GM21717 (cell line): ENCODE measurements around the gene C15orf61.
A peak's percentile ranks its signal among the peaks of the same experiment; 100 is the strongest.

Experiments used
- ATAC-seq: cut with Tn5 transposase; IDR thresholded peaks from one replicate; pipeline ENCODE4 v1.9.1; 2021; ENCODE audit warnings: mild to moderate bottlenecking, moderate library complexity; ENCODE audit not compliant: unreplicated experiment

C15orf61 gene

DNA sequence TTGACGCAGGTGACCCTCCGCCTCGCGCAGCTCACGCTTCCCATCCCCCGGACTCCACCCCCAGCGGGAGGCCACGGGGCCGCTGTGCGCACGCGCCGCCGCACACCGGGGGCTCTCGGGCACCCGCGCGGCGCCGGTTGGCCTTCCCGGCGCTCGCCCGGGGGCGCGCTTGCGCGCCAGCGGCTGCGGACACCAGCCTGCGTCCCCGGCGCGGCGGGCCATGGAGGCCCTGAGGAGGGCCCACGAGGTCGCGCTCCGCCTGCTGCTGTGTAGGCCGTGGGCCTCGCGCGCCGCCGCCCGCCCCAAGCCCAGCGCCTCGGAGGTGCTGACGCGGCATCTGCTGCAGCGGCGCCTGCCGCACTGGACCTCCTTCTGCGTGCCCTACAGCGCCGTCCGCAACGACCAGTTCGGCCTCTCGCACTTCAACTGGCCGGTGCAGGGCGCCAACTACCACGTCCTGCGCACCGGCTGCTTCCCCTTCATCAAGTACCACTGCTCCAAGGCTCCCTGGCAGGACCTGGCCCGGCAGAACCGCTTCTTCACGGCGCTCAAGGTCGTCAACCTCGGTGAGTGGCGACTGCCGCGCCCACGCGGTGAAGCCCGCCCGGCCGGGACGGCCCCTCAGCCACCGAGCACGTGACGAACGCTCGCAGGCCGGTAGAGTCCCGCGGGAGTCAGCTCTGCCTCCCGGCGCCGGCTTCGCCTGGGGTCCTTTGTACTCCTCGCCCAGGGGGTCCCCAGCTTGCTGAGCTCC, at the start of gene C15orf61:
Gene C15orf61, plus strand, starts transcription at position 103 of the 754 bp plus-strand sequence. Its CDS starts 118 bp downstream, at position 221.
- peak; percentile 63 for ATAC-seq

DNA sequence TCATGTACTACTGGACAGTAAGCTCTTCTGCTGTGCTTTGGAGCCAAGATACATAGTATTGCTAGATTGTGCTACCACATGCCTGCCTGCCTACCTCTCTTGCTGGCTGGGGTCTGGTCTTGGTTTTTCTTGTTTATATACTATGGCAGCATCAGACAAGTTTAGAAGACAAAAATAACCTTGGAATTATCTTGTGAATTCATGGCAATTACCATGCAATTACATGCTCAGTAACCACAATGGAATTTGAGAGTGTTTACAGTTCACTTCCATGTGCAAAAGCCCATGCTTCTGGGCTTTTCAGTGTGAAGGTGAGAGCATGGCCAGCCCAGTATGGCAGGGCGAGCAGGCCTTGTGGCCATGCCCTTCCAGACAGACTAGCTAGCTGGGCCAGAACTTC, 48.0 kb upstream of the C15orf61 start:
- ATAC-seq, result no peak

DNA sequence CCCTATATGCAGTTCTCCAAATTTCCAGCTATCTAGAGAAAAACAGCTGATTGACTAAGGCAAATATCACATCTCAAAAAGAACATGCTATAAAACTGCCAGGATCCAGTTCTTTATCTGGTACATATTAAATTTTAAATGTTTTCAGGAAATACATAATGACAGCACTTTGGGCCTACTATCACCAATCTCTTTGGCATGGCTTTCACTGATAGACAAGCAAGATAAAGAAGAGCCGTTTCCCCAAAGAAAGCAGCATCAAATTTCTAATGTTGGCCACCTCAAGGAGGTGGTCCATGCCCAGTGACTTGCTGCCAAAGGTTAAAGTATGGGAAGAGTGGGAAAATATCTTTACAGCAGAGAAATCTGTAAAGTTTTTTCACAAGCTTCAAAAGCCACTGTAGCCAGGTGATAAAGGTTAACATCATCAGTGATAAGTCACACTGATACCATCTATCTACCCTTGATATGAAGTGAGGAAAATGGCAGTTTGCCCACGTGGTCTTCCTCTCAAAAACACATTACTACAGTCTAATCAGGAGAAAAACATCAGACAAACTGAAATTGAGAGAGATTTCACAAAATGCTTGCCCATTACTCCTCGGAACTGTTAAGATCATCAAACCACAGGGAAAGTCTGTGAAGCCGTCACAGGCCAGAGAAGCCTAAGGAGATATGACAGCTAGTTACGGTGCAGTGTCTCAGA, 46.4 kb upstream of the C15orf61 start:
- no peak for ATAC-seq

DNA sequence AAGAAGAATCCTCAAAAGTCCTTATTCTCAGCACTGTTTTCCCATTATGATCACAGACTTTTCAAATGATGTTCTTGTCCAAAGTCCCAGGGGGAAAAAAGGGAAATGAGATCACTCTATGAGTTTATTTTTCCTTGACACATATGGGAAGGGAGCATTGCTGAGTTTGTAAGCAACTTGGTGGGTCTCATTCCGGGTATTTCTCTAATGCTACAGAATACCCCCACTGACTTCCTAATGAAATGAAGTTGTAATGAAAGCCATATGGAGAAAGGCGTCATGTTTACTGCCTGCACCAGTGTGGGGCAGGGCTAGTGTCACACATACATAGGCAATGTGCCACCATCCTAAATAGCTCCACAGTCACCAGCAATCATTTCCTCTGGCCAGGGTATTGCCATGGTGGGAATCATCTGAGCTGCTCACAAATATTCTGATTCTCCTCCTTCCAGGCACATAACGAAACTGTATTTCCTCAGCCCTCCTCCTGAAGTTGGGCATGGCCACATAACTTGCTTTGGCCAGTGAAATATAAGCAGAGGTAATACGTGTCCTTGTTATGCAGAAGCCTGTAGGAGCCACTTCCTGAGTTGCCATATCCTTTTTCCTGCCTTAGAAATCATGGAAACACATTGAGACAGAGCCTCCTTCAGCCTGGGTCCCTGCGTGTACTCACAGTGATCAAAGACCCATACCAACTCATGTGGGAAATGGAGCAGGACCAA, 41.0 kb upstream of the C15orf61 start:
- ATAC-seq, result no peak

DNA sequence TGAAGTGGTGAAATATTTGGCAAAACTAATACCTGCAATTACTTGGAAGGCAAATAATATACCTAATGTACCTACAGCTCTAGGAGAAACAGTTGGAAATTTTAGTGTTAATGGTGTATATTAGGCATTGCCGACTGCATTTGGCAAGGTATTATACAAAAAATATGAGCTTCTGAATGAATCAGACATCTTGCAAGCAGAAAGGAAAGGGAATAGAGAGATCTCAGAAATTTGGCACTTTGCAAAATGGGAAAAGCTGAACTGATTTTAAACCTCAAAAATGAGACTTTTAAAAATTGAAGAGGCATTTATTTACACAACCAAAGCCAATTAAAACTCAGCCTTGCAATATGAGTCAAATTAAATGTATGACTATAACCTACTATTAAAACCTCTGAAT, 40.2 kb upstream of the C15orf61 start:
- ATAC-seq, result no peak

DNA sequence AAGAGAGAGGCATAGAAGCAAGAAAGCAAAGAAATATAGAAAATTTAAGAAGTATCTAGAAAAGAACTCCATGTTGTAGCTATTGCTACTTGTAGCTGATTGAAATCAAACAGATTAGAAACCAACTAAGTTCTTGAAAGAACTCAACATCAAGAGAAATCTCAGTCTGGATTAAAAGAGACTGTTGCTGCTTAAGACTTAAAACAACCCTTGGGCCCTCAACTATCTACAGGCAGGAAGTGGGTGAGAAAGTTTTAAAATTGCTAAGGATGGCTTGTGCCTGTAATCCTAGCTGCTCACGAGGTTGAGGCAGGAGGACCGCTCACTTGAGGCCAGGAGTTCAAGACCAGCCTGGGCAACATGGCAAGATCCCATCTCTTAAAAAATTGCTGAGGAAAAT, 39.3 kb upstream of the C15orf61 start:
- no peak for ATAC-seq

DNA sequence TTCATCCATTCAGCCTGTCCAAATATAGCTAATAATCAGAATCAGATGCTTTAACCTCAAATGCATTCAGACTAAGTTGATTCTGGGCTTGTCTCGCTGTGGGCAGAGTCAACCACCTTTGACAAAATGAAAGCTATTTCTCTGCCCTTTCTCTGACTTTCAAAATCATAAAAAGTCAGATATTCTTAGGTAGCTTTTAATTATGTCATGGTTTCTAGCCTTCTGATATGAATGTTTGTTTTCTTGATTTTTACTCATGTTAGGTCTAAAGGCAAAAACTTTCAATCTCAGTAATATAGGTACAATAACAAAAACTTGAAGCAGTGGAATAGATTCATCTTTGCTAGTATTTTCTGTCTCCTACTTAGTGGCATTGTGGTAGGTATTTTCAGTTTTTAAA, 25.3 kb upstream of the C15orf61 start:
- no peak for ATAC-seq

DNA sequence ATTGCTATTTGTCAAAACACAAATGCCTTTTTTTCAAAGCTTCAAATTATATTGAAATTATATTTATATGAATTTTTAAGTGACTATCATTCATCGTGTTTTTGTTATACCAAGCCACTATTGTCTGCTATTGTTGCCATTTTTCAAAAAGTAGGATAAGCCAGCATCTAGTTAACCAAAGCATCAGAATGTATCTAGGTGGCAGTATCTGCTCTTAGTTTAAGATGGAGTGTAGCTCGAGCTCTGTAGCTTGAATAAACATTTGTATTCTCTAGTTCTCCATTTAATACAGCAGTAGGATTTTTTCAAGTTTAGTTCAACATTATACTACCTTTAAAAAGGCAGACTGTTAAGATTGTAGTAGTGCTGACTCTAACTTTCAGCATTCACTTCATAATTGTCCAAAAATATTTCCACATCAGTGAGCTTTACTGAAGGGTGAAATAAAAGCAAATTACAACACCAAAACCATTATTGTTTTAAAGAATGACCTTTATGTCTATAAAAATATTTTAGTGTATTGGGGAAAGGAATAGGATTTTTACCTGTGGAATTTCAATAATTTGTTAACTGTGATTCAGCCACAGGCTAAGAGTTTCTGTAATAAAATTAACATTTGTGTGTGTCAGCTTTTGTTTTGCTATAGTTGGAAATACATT, 19.6 kb upstream of the C15orf61 start:
- no peak for ATAC-seq

DNA sequence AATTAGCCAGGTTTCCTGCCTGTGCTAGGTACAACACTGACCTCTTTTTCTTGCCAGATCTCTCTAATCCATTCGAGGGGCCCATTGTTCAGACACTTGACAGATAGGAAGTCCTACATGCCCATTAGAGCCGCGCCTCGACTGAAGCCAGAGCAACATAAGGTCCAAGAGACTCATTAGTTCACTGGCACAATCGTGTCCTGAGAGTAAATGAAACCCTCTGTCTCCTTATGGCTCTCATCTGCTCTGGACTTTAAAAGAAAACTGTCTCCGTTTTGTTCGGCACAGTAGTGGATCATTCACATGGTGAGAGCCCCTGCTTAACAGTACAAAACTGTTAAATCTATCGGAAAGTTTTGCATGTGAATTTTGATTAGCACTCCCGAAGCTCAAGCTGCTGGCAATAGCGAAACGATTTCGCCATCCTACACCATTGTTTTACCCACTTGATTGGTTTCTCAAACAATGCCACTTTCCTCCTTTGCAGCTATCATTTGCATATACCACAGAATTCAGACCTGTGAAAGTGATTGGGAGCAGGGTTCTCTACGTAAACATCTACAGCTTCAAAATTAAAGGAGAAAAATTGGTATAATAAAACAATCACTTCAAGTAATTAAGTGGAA, 19.0 kb upstream of the C15orf61 start:
- no peak for ATAC-seq

DNA sequence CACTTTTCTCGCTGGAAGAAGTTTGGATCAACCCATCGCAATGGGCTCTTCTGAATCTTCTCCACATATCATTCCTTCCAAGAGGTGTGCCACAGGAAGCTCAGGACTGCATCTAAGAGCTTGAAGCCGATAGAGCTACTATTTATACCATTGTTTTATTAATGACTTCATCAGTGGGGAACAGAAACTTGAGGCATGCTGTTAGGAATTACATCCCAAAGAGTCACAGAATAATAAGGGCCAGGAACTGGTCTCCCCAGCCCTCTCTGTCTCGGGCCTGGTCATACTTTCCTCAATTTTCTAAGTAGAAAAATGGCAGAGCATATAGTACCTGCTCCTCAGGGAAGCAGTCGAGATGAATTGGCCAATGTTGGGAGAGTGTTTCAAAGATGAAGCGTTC, 16.9 kb upstream of the C15orf61 start:
- ATAC-seq, result no peak

DNA sequence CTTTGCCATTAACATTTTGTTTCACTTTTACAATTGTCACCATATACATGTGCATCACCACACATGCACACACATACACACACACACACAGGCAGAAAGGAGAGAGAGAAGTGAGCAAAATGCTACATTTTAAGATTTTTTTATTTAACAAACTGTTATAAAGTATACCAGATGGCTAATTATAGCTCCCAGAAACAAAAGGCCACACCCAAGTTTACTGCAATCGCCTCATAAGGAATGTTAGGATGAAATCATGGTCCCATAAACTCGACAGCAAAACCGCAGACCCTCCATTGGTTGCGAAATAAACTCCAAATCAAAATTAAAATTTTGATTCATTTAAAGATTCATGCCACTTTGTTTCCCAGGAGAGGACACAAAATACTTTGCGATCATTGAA, 16.1 kb upstream of the C15orf61 start:
- ATAC-seq, result no peak

DNA sequence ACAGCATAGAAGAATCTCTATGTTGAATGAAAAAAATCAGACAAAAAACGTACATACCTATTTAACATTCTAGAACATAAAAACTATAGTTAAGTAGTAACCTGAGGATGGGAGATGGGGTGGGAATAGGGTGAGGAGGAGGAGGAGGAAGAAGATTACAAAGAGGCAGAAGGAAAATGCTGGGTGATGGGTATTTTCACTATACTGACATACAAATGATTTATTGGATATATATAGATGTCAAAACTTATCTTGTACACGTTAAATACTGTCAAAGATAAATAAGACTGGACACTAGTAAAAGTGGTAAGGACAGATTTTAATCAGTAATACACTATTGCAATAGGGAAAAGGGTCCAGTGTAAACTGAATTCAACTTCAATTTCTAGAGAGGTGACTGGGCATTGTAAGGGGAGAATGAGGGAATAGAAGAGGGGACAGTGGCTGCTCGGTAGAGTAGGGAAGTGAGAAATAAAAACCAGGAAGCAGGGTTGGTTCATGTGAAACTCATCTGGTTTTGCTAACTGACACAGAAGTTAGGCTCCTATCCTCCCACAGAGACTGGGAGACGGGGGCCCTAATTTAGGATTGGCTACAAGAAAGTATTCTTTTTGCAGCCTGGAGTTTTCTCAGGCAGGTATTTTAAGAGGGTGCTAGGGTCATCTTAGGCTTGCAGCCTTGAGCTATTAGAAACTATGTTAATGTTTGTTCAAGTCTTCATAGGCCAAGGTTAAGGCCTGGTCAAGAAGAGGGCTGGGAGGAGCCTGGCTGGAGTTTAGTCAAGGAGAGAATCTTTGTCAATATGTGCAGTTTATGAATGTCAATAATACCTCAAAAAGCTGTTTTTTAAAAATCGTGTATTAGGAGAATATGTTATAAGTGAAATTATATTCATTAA, 15.0 kb upstream of the C15orf61 start:
- ATAC-seq, result no peak

DNA sequence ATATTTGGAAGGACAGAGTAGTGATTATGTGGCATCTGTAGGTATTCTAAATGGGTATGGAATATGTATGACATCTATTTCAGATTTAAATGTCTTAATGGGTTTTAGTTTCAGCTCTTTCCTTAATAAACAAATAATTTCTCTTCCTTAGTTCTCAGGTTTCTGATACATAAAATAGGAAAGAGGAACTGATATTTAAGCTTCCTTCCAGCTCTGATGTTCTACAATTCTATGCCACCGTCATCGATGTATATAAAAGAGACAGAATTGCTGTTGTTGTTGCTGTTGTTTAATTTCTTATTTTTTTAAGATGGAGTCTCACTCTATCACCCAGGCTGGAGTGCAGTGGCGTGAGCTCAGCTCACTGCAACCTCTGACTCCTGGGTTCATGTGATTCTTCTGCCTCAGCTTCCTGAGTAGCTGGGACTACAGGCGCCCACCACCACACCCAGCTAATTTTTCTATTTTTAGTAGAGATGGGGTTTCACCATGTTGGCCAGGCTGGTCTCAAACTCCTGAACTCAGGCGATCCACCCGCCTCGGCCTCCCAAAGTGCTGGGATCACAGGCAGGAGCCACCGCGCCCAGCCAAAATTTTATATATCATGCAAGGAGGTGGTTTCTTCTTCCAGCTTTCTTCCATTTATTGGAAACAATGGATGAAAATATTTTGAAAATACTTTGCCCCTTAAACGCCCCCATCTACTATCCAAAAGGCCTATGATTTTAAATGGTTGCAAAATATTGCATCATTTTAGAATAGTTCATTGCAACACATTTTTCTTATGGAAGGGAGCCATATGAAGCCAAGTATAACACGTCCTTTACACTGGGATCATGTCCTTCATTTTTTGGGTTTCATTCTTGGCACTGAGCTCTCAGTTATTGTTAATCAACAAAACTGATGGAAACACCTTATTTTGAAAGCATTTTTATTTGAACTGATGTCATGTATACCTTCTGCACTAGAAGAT, 13.9 kb upstream of the C15orf61 start:
- no peak for ATAC-seq

DNA sequence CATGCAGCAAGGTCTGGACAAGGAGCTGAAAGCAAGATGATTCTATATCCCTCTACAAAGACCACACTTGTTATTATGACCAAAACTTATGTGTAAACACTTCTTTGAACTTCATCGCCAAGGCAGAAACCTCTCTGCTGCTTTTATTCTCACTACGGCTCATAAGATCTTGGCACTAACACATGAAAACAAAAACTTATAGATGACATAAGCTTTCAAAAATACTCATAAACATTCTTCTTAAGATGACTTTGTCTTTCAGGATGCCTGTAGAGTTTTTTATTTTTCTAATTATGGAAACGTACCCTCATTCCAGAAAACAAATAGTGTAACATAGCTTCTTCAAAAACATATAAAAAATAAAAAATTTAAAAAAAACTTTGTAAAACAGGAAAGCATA, 12.5 kb upstream of the C15orf61 start:
- ATAC-seq, result no peak

DNA sequence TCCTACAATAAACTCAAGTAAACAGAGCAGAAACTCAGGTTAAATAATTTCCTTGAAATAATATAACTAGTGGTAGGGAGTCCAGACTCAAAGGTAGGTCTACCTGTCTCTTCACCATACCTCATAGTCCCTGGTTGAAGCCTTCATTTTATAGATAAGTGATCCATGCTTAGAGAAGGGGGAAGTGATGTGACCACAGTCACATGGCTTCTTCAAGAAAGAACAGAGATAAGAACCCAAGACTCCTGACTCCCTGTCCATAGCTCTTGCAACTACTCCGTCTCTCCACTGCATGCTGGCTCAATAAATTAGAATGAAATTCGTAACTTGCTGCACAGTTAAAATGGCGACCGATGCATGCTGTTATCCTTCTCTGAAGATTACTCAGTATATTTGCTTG, 11.0 kb upstream of the C15orf61 start:
- ATAC-seq, result no peak

DNA sequence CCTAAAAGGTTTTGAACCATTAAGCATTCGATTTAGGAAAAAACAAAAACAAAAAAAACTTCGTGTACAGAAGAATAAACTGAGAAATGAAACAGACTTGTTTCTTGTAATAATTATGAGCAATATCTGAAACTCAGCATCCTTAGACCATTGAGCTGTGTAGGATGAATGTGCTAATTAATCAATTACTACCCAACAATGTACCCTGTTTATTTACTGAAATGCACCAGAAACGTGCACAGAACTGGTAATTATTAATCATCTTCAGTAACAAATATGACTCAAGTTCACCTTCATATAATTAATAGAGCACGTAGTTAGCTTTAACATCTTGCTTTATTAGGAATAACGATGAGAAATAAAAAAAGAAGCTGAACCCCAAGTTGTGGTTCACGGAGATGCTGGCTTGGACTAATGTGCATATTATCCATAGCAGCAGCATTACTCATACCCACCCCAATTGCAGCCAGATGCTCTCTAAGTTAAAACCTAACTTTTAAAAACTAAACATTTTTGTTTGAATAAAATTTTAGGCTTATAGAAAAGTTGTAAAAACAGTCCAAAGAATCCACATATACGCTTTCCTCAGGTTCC, 10.2 kb upstream of the C15orf61 start:
- no peak for ATAC-seq

DNA sequence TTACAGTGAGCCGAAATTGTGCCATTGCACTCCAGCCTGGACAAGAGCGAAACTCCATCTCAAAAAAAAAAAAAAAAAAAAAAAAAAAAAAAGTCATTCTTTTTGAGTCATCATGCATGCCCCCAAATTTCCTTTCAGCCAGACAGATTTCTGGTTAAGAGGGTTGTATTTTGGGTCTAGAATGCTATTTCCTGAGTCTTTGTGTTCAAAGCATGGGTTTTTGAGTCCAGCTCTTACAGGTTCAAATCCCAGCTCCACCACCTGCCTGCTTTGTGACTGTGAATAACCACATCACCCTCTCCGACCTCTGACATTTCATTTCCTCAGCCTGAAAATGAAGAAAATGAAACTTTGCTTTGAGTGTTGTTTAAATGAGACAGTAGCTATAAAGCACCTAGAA, 9.3 kb upstream of the C15orf61 start:
- ATAC-seq, result no peak

DNA sequence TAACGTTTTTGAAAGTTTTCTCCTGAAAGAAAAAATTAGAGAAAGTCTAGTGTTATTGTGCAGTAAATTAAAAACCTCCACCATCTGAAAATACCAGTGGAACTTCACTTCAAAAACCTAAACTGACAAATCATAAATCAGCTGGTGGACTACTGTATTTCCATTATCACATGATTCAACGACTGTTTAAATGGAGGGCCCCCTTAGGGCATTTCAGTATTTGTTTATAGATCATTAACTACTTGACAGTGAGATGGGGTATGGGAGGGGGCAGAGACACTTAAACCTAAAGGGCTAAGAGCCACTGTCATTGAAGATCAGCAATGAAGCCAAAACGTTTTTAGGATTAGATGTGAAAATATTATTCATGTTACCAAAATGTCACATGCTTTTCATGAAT, 8.8 kb upstream of the C15orf61 start:
- no peak for ATAC-seq
